Left ventricle myocardium superior (tissue), 1 donor: ENCODE data around the gene ZNF518A. TPM values are rescaled to one million over a fixed set of nuclear protein-coding genes. Genes with fewer than 3 reads are reported as not detected.

Source experiments
- ATAC-seq: fragments of 200-7000 bp; cut with Tn5 transposase; one replicate; pipeline ENCODE4 v1.9.1; 2020; ENCODE audit warnings: mild to moderate bottlenecking, moderate library complexity
- DNase-seq: peaks from one replicate; pipeline ENCODE4 v3.0.0-alpha.2; 2020
- intact Hi-C: fragments of 100-400 bp; cut with micrococcal nuclease; formaldehyde crosslinking; loops from one replicate; pipeline ENCODE4 v1.11.0; 2022
- total RNA-seq: library from RNA; stranded (reverse); fragmentation: NEBNext Ultra II Directional; extraction: Animal tissue kit (Norgen Biotek cat#: 25700); gene quantifications from one replicate; pipeline ENCODE4 v1.2.1, GENCODE V29; 2021
- donor health status: DM: no; HTN: yes; CAD: no; lungs with severe emphysema.

ZNF518A gene
- total RNA-seq, 1 donor from 2014 or later, result 9.6 TPM

DNA sequence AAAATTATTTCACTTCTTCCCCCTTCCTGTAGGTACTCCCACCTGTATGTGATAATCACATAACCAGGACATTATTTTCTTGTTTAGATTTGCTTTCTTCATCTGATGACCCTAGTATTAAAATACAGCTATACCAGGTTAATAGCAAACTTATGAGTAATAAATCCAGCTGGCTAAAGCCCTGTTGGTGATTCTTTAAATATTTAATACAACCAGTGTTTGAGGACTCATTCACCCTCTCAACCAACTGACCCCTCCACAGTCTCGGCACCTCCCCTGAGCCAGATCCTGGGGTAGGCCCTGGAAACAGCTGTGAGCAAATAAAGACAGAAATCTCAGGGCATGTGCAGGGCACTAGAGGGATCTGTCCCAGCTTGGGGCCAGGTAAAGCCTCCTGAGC is 82.8 kb downstream of the ZNF518A start:
- ATAC-seq (no peak), DNase-seq (no peak)
- intact Hi-C loops, result no loop called here

Other genes starting within 250 kb of the ZNF518A start
- 0.45 TPM for gene CC2D2B, start 222.3 kb upstream of the ZNF518A start, total RNA-seq
- gene CCNJ, start 86.7 kb upstream of the ZNF518A start, total RNA-seq, result 3.0 TPM
- 1.3 TPM for gene BLNK, start 141.3 kb downstream of the ZNF518A start, total RNA-seq
- gene DNTT, start 174.1 kb downstream of the ZNF518A start, total RNA-seq, result not detected
- gene OPALIN, start 228.7 kb downstream of the ZNF518A start, total RNA-seq, result not detected